GM13977 (cell line): ENCODE measurements around the gene MIOX.

Experiments used
- DNase-seq: peaks from one replicate; pipeline ENCODE4 v3.0.0; 2012; ENCODE audit warnings: low spot score
- CTCF ChIP-seq: IDR thresholded peaks from 2 replicates; pipeline ENCODE4 v1.5.1; 2012; ENCODE audit warnings: mild to moderate bottlenecking, control low read depth; ENCODE audit not compliant: insufficient read depth; ENCODE audit errors: extremely low read depth, missing control alignments
- in situ Hi-C: fragments of 300-500 bp; cut with MboI; formaldehyde crosslinking; loops from one replicate; pipeline ENCODE4 v1.12.0; 2022; ENCODE audit warnings: low sequenced_read_pairs, low pct_unique_long_range_greater_than_20kb, mixed read lengths, inconsistent platforms; ENCODE audit not compliant: unreplicated experiment

The MIOX gene

GRCh38 chr22:50463188-50463900 is 23.3 kb upstream of the MIOX start:
- TF ChIP-seq CTCF, result no peak
- in situ Hi-C loops, result no loop called here
- no peak for DNase-seq

GRCh38 chr22:50464451-50464850 is 22.2 kb upstream of the MIOX start:
- in situ Hi-C loops, result no loop called here
- no peak for DNase-seq
- TF ChIP-seq CTCF, result no peak

- TF ChIP-seq CTCF, result no peak
- in situ Hi-C loops, result no loop called here
- no peak for DNase-seq
Measured at GRCh38 chr22:50465066-50465930, 21.4 kb upstream of the MIOX start.

- no peak for TF ChIP-seq CTCF
- in situ Hi-C loops, result no loop called here
- no peak for DNase-seq
Measured at GRCh38 chr22:50467341-50467740, 19.3 kb upstream of the MIOX start.

GRCh38 chr22:50467773-50468440 is 18.8 kb upstream of the MIOX start:
- in situ Hi-C loops, result no loop called here
- TF ChIP-seq CTCF, result no peak
- DNase-seq, result no peak

- in situ Hi-C loops, result no loop called here
- DNase-seq, result no peak
- no peak for TF ChIP-seq CTCF
Measured at GRCh38 chr22:50468626-50469025, 18.0 kb upstream of the MIOX start.
